HEK293 (cell line): Measurements from ENCODE around the gene CD81.

ENCODE experiments used
- CTCF ChIA-PET: fragments of 350-600 bp; formaldehyde crosslinking; extraction: SDS; loops from one replicate; lab custom pipeline; 2021; ENCODE audit warnings: antibody characterized with exemption; lab: Yijun Ruan, JAX
- POLR2A ChIA-PET: fragments of 300-600 bp; formaldehyde crosslinking; extraction: SDS; loops from one replicate; lab custom pipeline; 2020; ENCODE audit warnings: antibody characterized with exemption, inconsistent platforms; lab: Yijun Ruan, JAX
- H3K27ac ChIP-seq: fragments of 200-500 bp; sonication (Bioruptor generic); 2 replicates; pipeline ENCODE4 v1.5.1; 2014; ENCODE audit warnings: low read depth, low read length, control low read depth, inconsistent platforms; ENCODE audit errors: extremely low read depth
- H3K36me3 ChIP-seq, 2 experiments: fragments of 200-500 bp in 1 of 2; sonication (Bioruptor generic) in 1 of 2; 1 replicate in 1 of 2; 2 replicates in 1 of 2; pipeline ENCODE4 v1.5.1; 2014 to 2017; ENCODE audit warnings: inconsistent platforms in 2 of 2, low read length in 2 of 2; ENCODE audit not compliant: control insufficient read depth in 2 of 2, insufficient read depth in 1 of 2
- H3K4me1 ChIP-seq: fragments of 200-500 bp; sonication (Bioruptor generic); 2 replicates; pipeline ENCODE4 v1.5.1; 2014; ENCODE audit warnings: mild to moderate bottlenecking, low read length, inconsistent platforms; ENCODE audit not compliant: control insufficient read depth, insufficient read depth
- H3K4me3 ChIP-seq: 2 replicates; pipeline ENCODE4 v1.5.1; 2011; ENCODE audit warnings: low read depth, mild to moderate bottlenecking, control low read depth, low read length, moderate library complexity
- H3K9me3 ChIP-seq: fragments of 200-500 bp; sonication (Bioruptor generic); 2 replicates; pipeline ENCODE4 v1.5.1; 2014; ENCODE audit warnings: low read depth, low read length, inconsistent platforms; ENCODE audit not compliant: control insufficient read depth, insufficient read depth
- SCRT2 ChIP-seq: fragments of 450-650 bp; formaldehyde crosslinking; IDR thresholded peaks from 2 replicates; pipeline ENCODE4 v1.5.1; 2016; ENCODE audit warnings: missing biosample characterization, missing genetic modification characterization
- ZBTB1 ChIP-seq: fragments of 450-650 bp; formaldehyde crosslinking; IDR thresholded peaks from 2 replicates; pipeline ENCODE4 v1.5.1; 2016; ENCODE audit warnings: missing biosample characterization, missing genetic modification characterization
- ZBTB21 ChIP-seq: fragments of 450-650 bp; formaldehyde crosslinking; IDR thresholded peaks from 2 replicates; pipeline ENCODE4 v1.5.1; 2017; ENCODE audit warnings: missing biosample characterization, missing genetic modification characterization
- ZIC2 ChIP-seq: fragments of 450-650 bp; formaldehyde crosslinking; IDR thresholded peaks from 2 replicates; pipeline ENCODE4 v1.5.1; 2016; ENCODE audit warnings: missing biosample characterization, missing genetic modification characterization
- ZNF174 ChIP-seq: fragments of 450-650 bp; formaldehyde crosslinking; IDR thresholded peaks from 2 replicates; pipeline ENCODE4 v1.5.0; 2017; ENCODE audit warnings: missing biosample characterization, mild to moderate bottlenecking, missing genetic modification characterization
- ZNF202 ChIP-seq: fragments of 450-650 bp; formaldehyde crosslinking; IDR thresholded peaks from 2 replicates; pipeline ENCODE4 v1.5.1; 2016; ENCODE audit warnings: missing biosample characterization, missing genetic modification characterization, borderline replicate concordance
- ZNF677 ChIP-seq: fragments of 450-650 bp; IDR thresholded peaks from 2 replicates; pipeline ENCODE4 v1.5.0; 2018; ENCODE audit warnings: missing biosample characterization, mild to moderate bottlenecking, missing genetic modification characterization, moderate library complexity
- ZNF76 ChIP-seq: fragments of 450-650 bp; formaldehyde crosslinking; IDR thresholded peaks from 2 replicates; pipeline ENCODE4; 2016; ENCODE audit warnings: low read depth, missing biosample characterization, missing genetic modification characterization, borderline replicate concordance
- ZNF792 ChIP-seq: fragments of 450-650 bp; formaldehyde crosslinking; IDR thresholded peaks from 2 replicates; pipeline ENCODE4 v1.5.1; 2016; ENCODE audit warnings: missing biosample characterization, missing genetic modification characterization
- ZSCAN30 ChIP-seq: fragments of 450-650 bp; IDR thresholded peaks from 2 replicates; pipeline ENCODE4 v1.5.1; 2018; ENCODE audit warnings: missing biosample characterization, mild to moderate bottlenecking, missing genetic modification characterization, moderate library complexity
- TF ChIP-seq, protein P1 (sequence below): fragments of 450-650 bp; formaldehyde crosslinking; IDR thresholded peaks from 2 replicates; pipeline ENCODE4 v1.5.1; 2016; ENCODE audit warnings: missing biosample characterization, missing genetic modification characterization
- TF ChIP-seq, protein P2 (sequence below): fragments of 450-650 bp; formaldehyde crosslinking; IDR thresholded peaks from 2 replicates; pipeline ENCODE4 v1.5.1; 2016; ENCODE audit warnings: missing biosample characterization, missing genetic modification characterization
- TF ChIP-seq, protein P3 (sequence below): fragments of 450-650 bp; formaldehyde crosslinking; IDR thresholded peaks from 2 replicates; pipeline ENCODE4 v1.5.1; 2016; ENCODE audit warnings: missing biosample characterization, missing genetic modification characterization
- TF ChIP-seq, protein P4 (sequence below): fragments of 450-650 bp; formaldehyde crosslinking; conservative IDR thresholded peaks from 2 replicates; pipeline ENCODE4 v1.5.1; 2016; ENCODE audit warnings: low read depth, missing biosample characterization, missing genetic modification characterization
- TF ChIP-seq, protein P5 (sequence below): fragments of 450-650 bp; formaldehyde crosslinking; IDR thresholded peaks from 2 replicates; pipeline ENCODE4 v1.5.1; 2016; ENCODE audit warnings: missing biosample characterization, missing genetic modification characterization

CD81 gene

DNA sequence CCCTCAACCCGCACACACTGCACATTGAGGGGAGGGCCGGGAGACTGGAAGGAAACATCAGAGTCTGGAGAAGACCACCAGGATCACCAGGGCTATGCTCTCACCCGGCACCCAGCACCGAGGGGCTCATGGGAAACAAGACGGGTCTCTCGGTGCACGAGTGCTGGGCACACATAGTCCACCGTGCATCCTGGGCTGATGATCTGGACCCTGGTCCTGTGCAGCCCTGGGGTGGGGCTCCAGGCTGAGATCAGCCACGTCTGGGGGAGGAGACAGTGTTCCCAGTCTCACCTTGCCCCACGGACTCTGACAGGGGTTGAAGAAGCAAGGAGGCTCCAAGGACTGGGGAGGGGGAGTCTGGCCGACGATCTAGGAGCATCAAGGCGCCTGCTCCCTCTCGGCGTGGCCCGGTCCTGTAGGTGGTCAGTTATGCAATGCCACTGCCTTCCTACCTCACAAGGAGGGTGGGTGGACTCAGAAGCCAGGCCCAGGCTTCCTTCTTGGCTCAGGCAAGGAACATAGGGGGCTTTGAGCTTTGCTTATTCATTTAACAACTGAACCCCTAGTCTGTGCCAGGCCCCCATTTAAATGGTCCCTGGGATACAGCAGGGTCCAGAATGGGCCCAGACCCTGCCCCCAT lies 11.4 kb upstream of the CD81 start (continued):
- TF ChIP-seq, protein P1, sequence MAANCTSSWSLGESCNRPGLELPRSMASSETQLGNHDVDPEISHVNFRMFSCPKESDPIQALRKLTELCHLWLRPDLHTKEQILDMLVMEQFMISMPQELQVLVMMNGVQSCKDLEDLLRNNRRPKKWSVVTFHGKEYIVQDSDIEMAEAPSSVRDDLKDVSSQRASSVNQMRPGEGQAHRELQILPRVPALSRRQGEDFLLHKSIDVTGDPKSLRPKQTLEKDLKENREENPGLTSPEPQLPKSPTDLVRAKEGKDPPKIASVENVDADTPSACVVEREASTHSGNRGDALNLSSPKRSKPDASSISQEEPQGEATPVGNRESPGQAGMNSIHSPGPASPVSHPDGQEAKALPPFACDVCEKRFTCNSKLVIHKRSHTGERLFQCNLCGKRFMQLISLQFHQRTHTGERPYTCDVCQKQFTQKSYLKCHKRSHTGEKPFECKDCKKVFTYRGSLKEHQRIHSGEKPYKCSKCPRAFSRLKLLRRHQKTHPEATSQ (tag by site-specific recombination), result no peak
- TF ChIP-seq, protein P2, sequence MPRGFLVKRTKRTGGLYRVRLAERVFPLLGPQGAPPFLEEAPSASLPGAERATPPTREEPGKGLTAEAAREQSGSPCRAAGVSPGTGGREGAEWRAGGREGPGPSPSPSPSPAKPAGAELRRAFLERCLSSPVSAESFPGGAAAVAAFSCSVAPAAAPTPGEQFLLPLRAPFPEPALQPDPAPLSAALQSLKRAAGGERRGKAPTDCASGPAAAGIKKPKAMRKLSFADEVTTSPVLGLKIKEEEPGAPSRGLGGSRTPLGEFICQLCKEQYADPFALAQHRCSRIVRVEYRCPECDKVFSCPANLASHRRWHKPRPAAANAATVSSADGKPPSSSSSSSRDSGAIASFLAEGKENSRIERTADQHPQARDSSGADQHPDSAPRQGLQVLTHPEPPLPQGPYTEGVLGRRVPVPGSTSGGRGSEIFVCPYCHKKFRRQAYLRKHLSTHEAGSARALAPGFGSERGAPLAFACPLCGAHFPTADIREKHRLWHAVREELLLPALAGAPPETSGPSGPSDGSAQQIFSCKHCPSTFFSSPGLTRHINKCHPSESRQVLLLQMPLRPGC (tag by site-specific recombination), result no peak
- no peak for TF ChIP-seq ZNF677
- no peak for TF ChIP-seq ZNF202 (tag by site-specific recombination)
- no peak for TF ChIP-seq SCRT2
- TF ChIP-seq, protein P3, sequence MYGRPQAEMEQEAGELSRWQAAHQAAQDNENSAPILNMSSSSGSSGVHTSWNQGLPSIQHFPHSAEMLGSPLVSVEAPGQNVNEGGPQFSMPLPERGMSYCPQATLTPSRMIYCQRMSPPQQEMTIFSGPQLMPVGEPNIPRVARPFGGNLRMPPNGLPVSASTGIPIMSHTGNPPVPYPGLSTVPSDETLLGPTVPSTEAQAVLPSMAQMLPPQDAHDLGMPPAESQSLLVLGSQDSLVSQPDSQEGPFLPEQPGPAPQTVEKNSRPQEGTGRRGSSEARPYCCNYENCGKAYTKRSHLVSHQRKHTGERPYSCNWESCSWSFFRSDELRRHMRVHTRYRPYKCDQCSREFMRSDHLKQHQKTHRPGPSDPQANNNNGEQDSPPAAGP (tag by site-specific recombination), result no peak
- no peak for TF ChIP-seq ZBTB21 (tag by site-specific recombination)
- no peak for TF ChIP-seq ZIC2 (tag by site-specific recombination)

DNA sequence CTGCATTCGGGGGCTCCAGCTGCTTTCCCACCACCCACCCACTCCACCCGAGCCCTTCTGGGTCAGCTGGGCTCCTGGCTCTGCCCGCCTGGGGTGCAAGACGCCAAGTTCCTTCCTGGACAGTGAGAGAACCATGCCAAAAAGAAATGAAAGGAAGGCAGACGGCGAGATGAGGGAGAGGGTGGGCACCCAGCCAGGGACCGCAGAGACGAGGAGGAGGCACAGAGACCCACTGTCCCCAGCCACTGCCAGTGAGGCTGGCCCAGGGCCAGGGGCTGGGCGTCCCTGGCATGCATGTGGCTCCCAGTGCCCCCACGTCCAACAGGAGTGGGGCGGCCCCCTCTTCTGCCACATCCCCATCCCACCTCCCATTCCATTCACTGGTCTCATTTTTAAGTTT lies 10.8 kb upstream of the CD81 start:
- no peak overlapping the region for H3K27ac ChIP-seq
- ChIA-PET POLR2A (interaction anchor here (0.9 to 2.1 kb wide), 2 partner anchors 11 to 12 kb away, joined by 4 to 7 read pairs; no protein-coding TSS in a partner anchor), CTCF (no interaction called here)
- no peaks in the 10 kb centered on the region for H3K9me3 ChIP-seq
- no peaks in the 10 kb centered on the region for H3K4me1 ChIP-seq
- H3K4me3 ChIP-seq, result no peak overlapping the region
- TF ChIP-seq, protein P4, sequence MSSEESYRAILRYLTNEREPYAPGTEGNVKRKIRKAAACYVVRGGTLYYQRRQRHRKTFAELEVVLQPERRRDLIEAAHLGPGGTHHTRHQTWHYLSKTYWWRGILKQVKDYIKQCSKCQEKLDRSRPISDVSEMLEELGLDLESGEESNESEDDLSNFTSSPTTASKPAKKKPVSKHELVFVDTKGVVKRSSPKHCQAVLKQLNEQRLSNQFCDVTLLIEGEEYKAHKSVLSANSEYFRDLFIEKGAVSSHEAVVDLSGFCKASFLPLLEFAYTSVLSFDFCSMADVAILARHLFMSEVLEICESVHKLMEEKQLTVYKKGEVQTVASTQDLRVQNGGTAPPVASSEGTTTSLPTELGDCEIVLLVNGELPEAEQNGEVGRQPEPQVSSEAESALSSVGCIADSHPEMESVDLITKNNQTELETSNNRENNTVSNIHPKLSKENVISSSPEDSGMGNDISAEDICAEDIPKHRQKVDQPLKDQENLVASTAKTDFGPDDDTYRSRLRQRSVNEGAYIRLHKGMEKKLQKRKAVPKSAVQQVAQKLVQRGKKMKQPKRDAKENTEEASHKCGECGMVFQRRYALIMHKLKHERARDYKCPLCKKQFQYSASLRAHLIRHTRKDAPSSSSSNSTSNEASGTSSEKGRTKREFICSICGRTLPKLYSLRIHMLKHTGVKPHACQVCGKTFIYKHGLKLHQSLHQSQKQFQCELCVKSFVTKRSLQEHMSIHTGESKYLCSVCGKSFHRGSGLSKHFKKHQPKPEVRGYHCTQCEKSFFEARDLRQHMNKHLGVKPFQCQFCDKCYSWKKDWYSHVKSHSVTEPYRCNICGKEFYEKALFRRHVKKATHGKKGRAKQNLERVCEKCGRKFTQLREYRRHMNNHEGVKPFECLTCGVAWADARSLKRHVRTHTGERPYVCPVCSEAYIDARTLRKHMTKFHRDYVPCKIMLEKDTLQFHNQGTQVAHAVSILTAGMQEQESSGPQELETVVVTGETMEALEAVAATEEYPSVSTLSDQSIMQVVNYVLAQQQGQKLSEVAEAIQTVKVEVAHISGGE (tag by site-specific recombination), result no peak
- TF ChIP-seq ZNF76 (tag by site-specific recombination) (no peak), ZNF174 (no peak), ZBTB1 (tag by site-specific recombination) (no peak), ZNF792 (no peak), ZSCAN30 (tag by site-specific recombination) (no peak)
- TF ChIP-seq, protein P5, sequence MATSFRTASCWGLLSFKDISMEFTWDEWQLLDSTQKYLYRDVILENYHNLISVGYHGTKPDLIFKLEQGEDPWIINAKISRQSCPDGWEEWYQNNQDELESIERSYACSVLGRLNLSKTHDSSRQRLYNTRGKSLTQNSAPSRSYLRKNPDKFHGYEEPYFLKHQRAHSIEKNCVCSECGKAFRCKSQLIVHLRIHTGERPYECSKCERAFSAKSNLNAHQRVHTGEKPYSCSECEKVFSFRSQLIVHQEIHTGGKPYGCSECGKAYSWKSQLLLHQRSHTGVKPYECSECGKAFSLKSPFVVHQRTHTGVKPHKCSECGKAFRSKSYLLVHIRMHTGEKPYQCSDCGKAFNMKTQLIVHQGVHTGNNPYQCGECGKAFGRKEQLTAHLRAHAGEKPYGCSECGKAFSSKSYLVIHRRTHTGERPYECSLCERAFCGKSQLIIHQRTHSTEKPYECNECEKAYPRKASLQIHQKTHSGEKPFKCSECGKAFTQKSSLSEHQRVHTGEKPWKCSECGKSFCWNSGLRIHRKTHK (tag by site-specific recombination), result no peak
- no peaks in the 10 kb centered on the region for H3K36me3 ChIP-seq
